Measurements from ENCODE around the gene MBTD1. TPM values are rescaled to one million over a fixed set of nuclear protein-coding genes. Genes with fewer than 3 reads are reported as not detected.

The MBTD1 gene
- total and polyA plus RNA-seq, 10 of the 15 experiments (the other 5 are each of a cell fraction or from before 2014, with no cell fraction given) = 1.3 to 16.7 (median 9.5) TPM

- intact Hi-C loops (cut with micrococcal nuclease; ENCODE audit: unreplicated experiment) = no loop called here
- Histone ChIP-seq H2AFZ (ENCODE audit: control insufficient read depth, low read depth, low read length) (no peak overlapping the region), H3K9me3 (replicated peaks; ENCODE audit: control insufficient read depth, insufficient read depth, low read length) (no peaks in the 10 kb centered on the region), H3K4me1 (ENCODE audit: control insufficient read depth, insufficient read depth, low read length) (peaks cover 16% of the 10 kb centered on the region), H3K4me3 (no peak overlapping the region), H3K4me2 (ENCODE audit: control insufficient read depth, insufficient read depth) (no peak overlapping the region), H3K27me3 (replicated peaks in 1 of 2; ENCODE audit: control insufficient read depth in 2 of 2, insufficient read depth in 2 of 2, low read length in 1 of 2) (no peaks in the 10 kb centered on the region), H3K79me2 (ENCODE audit: control insufficient read depth, insufficient read depth, low read length) (peaks cover 18% of the 10 kb centered on the region), H3K27ac (ENCODE audit: control insufficient read depth, insufficient read depth) (no peak overlapping the region), H3K9ac (ENCODE audit: control insufficient read depth, insufficient read depth, low read length) (no peak overlapping the region), H3K36me3 (ENCODE audit: control insufficient read depth in 2 of 2, insufficient read depth in 2 of 2, low read length in 1 of 2) (peaks cover 3% of the 10 kb centered on the region in 2 experiments; a peak in 3 of 4 replicates), H4K20me1 (ENCODE audit: control insufficient read depth, insufficient read depth) (no peaks in the 10 kb centered on the region)
- SMC1A ChIA-PET (ENCODE audit: uncharacterized antibody, unreplicated experiment) = interaction anchor here (1.1 kb wide), 1 partner anchor 8 kb away, joined by 3 read pairs; no protein-coding TSS in a partner anchor
- RAD21 ChIA-PET (ENCODE audit: unreplicated experiment) = no interaction called here
- CTCF ChIA-PET = interaction anchor here (0.6 to 0.9 kb wide), 2 partner anchors 13 to 519 kb away, joined by 3 to 4 read pairs; no protein-coding TSS in a partner anchor
- no peak for ATAC-seq
- POLR2A ChIA-PET = no interaction called here
- in situ Hi-C loops (cut with MboI) = no loop called here
- DNase-seq (ENCODE audit: low read depth, low spot score) = no peak
- no peak for TF ChIP-seq ETV6 (conservative IDR thresholded peaks at IDR 0.05 in 1 of 2, IDR thresholded peaks at IDR 0.05 in 1 of 2; ENCODE audit: borderline replicate concordance in 1 of 2, low read depth in 1 of 2)
- no peak for TF ChIP-seq SMAD5 (IDR thresholded peaks at IDR 0.05; ENCODE audit: low read depth)
- TF ChIP-seq CUX1 (IDR thresholded peaks at IDR 0.05; ENCODE audit: insufficient replicate concordance, low read depth, low read length) = no peak
- no peak for TF ChIP-seq EZH2 (IDR thresholded peaks at IDR 0.05; ENCODE audit: borderline replicate concordance, control insufficient read depth, low read depth, low read length)
- TF ChIP-seq ZNF384 (IDR thresholded peaks at IDR 0.05; ENCODE audit: borderline replicate concordance, low read depth, low read length) = no peak
- no peak for TF ChIP-seq STAT3 (IDR thresholded peaks at IDR 0.05; ENCODE audit: low read depth, low read length)
- TF ChIP-seq REST (IDR thresholded peaks at IDR 0.05; ENCODE audit: low read depth, low read length) = no peak
- TF ChIP-seq IRF4 (IDR thresholded peaks at IDR 0.05; ENCODE audit: low read depth, low read length) = no peak
- no peak for TF ChIP-seq STAT1 (conservative IDR thresholded peaks at IDR 0.05)
- no peak for TF ChIP-seq MAX (IDR thresholded peaks at IDR 0.05; ENCODE audit: low read depth, low read length)
- no peak for TF ChIP-seq TAF1 (IDR thresholded peaks at IDR 0.05; ENCODE audit: borderline replicate concordance, low read depth, low read length)
- TF ChIP-seq SP1 (IDR thresholded peaks at IDR 0.05; ENCODE audit: low read depth, low read length) = no peak
- no peak for TF ChIP-seq YBX1 (IDR thresholded peaks at IDR 0.05)
- TF ChIP-seq SMC3 (IDR thresholded peaks at IDR 0.05; ENCODE audit: borderline replicate concordance, low read length) = no peak
- no peak for FAIRE-seq
- WGBS (ENCODE audit: insufficient coverage, insufficient replicate concordance, low lambda C conversion rate, missing lambda C conversion rate) = 87% methylated on average over 4 of the region's 4 CpGs
- no TSS peak for BruUV-seq (replicated peaks)
Observed at GRCh38 chr17:51228161-51228560, 31.7 kb downstream of the MBTD1 start.

Data from GM12878 (cell line).